Measurements from ENCODE around the gene BMPER. TPM values are rescaled to one million over a fixed set of nuclear protein-coding genes. Genes with fewer than 3 reads are reported as not detected.
"Not testable (repeated sequence)": the region's sequence is repeated elsewhere in the genome, so short reads cannot be mapped to it uniquely, and the experiment has no call there.

The BMPER gene
- total RNA-seq, 2 experiments from 2014 or later = not detected

GRCh38 chr7:34160261-34160752 lies 255.0 kb downstream of the BMPER start:
- Mint-ChIP-seq H3K27me3 (no peaks in the 10 kb centered on the region), H3K4me1 (ENCODE audit: low read depth) (no peaks in the 10 kb centered on the region), H3K36me3 (no peaks in the 10 kb centered on the region), H3K4me3 (no peak overlapping the region), H3K9me3 (no peaks in the 10 kb centered on the region), H3K27ac (no peak overlapping the region)
- ChIA-PET POLR2A (no interaction called here), CTCF (no interaction called here)
- intact Hi-C loops (cut with micrococcal nuclease) = no loop called here
- no peak for DNase-seq

- Mint-ChIP-seq H3K4me1 (ENCODE audit: low read depth) (no peaks in the 10 kb centered on the region), H3K4me3 (no peak overlapping the region), H3K27ac (no peak overlapping the region), H3K27me3 (no peaks in the 10 kb centered on the region), H3K36me3 (no peaks in the 10 kb centered on the region), H3K9me3 (no peaks in the 10 kb centered on the region)
- no peak for DNase-seq
- ChIA-PET POLR2A (no interaction called here), CTCF (no interaction called here)
- intact Hi-C loops (cut with micrococcal nuclease) = no loop called here
Observed at GRCh38 chr7:34162027-34162565, 256.8 kb downstream of the BMPER start.

GRCh38 chr7:34162677-34163076 lies 257.3 kb downstream of the BMPER start:
- ChIA-PET CTCF (no interaction called here), POLR2A (no interaction called here)
- Mint-ChIP-seq H3K9me3 (no peaks in the 10 kb centered on the region), H3K4me1 (ENCODE audit: low read depth) (no peaks in the 10 kb centered on the region), H3K27me3 (no peaks in the 10 kb centered on the region), H3K4me3 (no peak overlapping the region), H3K27ac (no peak overlapping the region), H3K36me3 (no peaks in the 10 kb centered on the region)
- intact Hi-C loops (cut with micrococcal nuclease) = no loop called here
- no peak for DNase-seq

GRCh38 chr7:34163956-34164355 lies 258.6 kb downstream of the BMPER start:
- POLR2A ChIA-PET = no interaction called here
- Mint-ChIP-seq H3K4me1 (ENCODE audit: low read depth) (no peaks in the 10 kb centered on the region), H3K27me3 (no peaks in the 10 kb centered on the region), H3K4me3 (no peak overlapping the region), H3K9me3 (no peaks in the 10 kb centered on the region), H3K27ac (no peak overlapping the region), H3K36me3 (no peaks in the 10 kb centered on the region)
- CTCF ChIA-PET = no interaction called here
- no peak for DNase-seq
- intact Hi-C loops (cut with micrococcal nuclease) = no loop called here

GRCh38 chr7:34165466-34165865 lies 260.1 kb downstream of the BMPER start:
- ChIA-PET CTCF (no interaction called here), POLR2A (no interaction called here)
- H3K4me3 Mint-ChIP-seq = no peak overlapping the region

GRCh38 chr7:34165927-34166550 lies 260.7 kb downstream of the BMPER start:
- DNase-seq = no peak
- H3K9me3 Mint-ChIP-seq = no peaks in the 10 kb centered on the region
- ChIA-PET CTCF (no interaction called here), POLR2A (no interaction called here)
- no peak overlapping the region for H3K27ac Mint-ChIP-seq
- no peaks in the 10 kb centered on the region for H3K36me3 Mint-ChIP-seq
- H3K4me1 Mint-ChIP-seq (ENCODE audit: low read depth) = no peaks in the 10 kb centered on the region
- H3K27me3 Mint-ChIP-seq = no peaks in the 10 kb centered on the region
- intact Hi-C loops (cut with micrococcal nuclease) = no loop called here
- no peak overlapping the region for H3K4me3 Mint-ChIP-seq

More at GRCh38 chr7:34165466-34165865, 260.1 kb downstream of the BMPER start:
- intact Hi-C loops (cut with micrococcal nuclease) = no loop called here
- H3K4me1 Mint-ChIP-seq (ENCODE audit: low read depth) = no peaks in the 10 kb centered on the region
- no peaks in the 10 kb centered on the region for H3K36me3 Mint-ChIP-seq
- no peak for DNase-seq
- H3K9me3 Mint-ChIP-seq = no peaks in the 10 kb centered on the region
- no peaks in the 10 kb centered on the region for H3K27me3 Mint-ChIP-seq
- no peak overlapping the region for H3K27ac Mint-ChIP-seq

GRCh38 chr7:34168013-34168412 lies 262.7 kb downstream of the BMPER start:
- H3K4me3 Mint-ChIP-seq = no peak overlapping the region
- POLR2A ChIA-PET = no interaction called here
- H3K36me3 Mint-ChIP-seq = no peaks in the 10 kb centered on the region
- H3K27me3 Mint-ChIP-seq = no peaks in the 10 kb centered on the region
- no peak overlapping the region for H3K27ac Mint-ChIP-seq
- intact Hi-C loops (cut with micrococcal nuclease) = no loop called here
- no peaks in the 10 kb centered on the region for H3K4me1 Mint-ChIP-seq (ENCODE audit: low read depth)
- no peak for DNase-seq
- CTCF ChIA-PET = no interaction called here
- H3K9me3 Mint-ChIP-seq = no peaks in the 10 kb centered on the region

- H3K27me3 Mint-ChIP-seq; CTCF ChIA-PET; H3K4me1 Mint-ChIP-seq (ENCODE audit: low read depth); H3K4me3 Mint-ChIP-seq; H3K9me3 Mint-ChIP-seq; H3K36me3 Mint-ChIP-seq; POLR2A ChIA-PET; DNase-seq; H3K27ac Mint-ChIP-seq; intact Hi-C loops (cut with micrococcal nuclease): not testable (repeated sequence)
Observed at GRCh38 chr7:34174688-34175616, 269.6 kb downstream of the BMPER start.

GRCh38 chr7:34175837-34176236 lies 270.5 kb downstream of the BMPER start:
- ChIA-PET POLR2A (no interaction called here), CTCF (no interaction called here)
- peaks cover 2% of the 10 kb centered on the region for H3K36me3 Mint-ChIP-seq
- H3K9me3 Mint-ChIP-seq = no peaks in the 10 kb centered on the region
- intact Hi-C loops (cut with micrococcal nuclease) = no loop called here
- H3K27ac Mint-ChIP-seq = no peak overlapping the region
- H3K27me3 Mint-ChIP-seq = peaks cover 1% of the 10 kb centered on the region
- no peaks in the 10 kb centered on the region for H3K4me1 Mint-ChIP-seq (ENCODE audit: low read depth)
- DNase-seq = no peak
- no peak overlapping the region for H3K4me3 Mint-ChIP-seq

GRCh38 chr7:34177476-34177875 lies 272.1 kb downstream of the BMPER start:
- Mint-ChIP-seq H3K4me1 (ENCODE audit: low read depth) (no peaks in the 10 kb centered on the region), H3K9me3 (no peaks in the 10 kb centered on the region), H3K27me3 (peaks cover 1% of the 10 kb centered on the region), H3K27ac (no peak overlapping the region), H3K36me3 (peaks cover 2% of the 10 kb centered on the region), H3K4me3 (no peak overlapping the region)
- intact Hi-C loops (cut with micrococcal nuclease) = no loop called here
- ChIA-PET CTCF (no interaction called here), POLR2A (no interaction called here)
- no peak for DNase-seq

- no peak overlapping the region for H3K27ac Mint-ChIP-seq
- ChIA-PET CTCF (no interaction called here), POLR2A (no interaction called here)
- no peak overlapping the region for H3K4me3 Mint-ChIP-seq
- no peaks in the 10 kb centered on the region for H3K27me3 Mint-ChIP-seq
- no peaks in the 10 kb centered on the region for H3K36me3 Mint-ChIP-seq
- no peaks in the 10 kb centered on the region for H3K4me1 Mint-ChIP-seq (ENCODE audit: low read depth)
- intact Hi-C loops (cut with micrococcal nuclease) = no loop called here
- no peak for DNase-seq
- H3K9me3 Mint-ChIP-seq = no peaks in the 10 kb centered on the region
Observed at GRCh38 chr7:34181271-34181958, 276.1 kb downstream of the BMPER start.

- CTCF ChIA-PET = no interaction called here
- no peak for DNase-seq
- Mint-ChIP-seq H3K4me1 (ENCODE audit: low read depth) (no peaks in the 10 kb centered on the region), H3K4me3 (no peak overlapping the region), H3K27ac (no peak overlapping the region), H3K9me3 (no peaks in the 10 kb centered on the region), H3K27me3 (no peaks in the 10 kb centered on the region), H3K36me3 (no peaks in the 10 kb centered on the region)
- POLR2A ChIA-PET = no interaction called here
- intact Hi-C loops (cut with micrococcal nuclease) = no loop called here
Observed at GRCh38 chr7:34184466-34184865, 279.1 kb downstream of the BMPER start.

Measured in activated CD4-positive, alpha-beta memory T cell treated with anti-CD3 and anti-CD28 coated beads for 36 hours (primary cell).